Left renal cortex interstitium (tissue), 4 donors: ENCODE results near the gene TMC8. TPM values are rescaled to one million over a fixed set of nuclear protein-coding genes. Genes with fewer than 3 reads are reported as not detected.
"Not testable (repeated sequence)": the region's sequence is repeated elsewhere in the genome, so short reads cannot be mapped to it uniquely, and the experiment has no call there.

Experiments used
- DNase-seq, 4 donors: peaks; one replicate each; pipeline ENCODE4 v3.0.0-alpha.2; 2013; ENCODE audit warnings: low read depth in 4 of 4, low spot score in 2 of 4, missing footprints in 1 of 4
- polyA plus RNA-seq, 4 donors: library from polyadenylated mRNA; unstranded; fragments of 120-200 nt; gene quantifications; one replicate each; pipeline ENCODE4 v1.2.1, GENCODE V29; 2013; ENCODE audit not compliant: insufficient read length in 4 of 4

TMC8 gene
- polyA plus RNA-seq, 4 donors: 1.3 to 3.1 (median 2.4) TPM

DNA sequence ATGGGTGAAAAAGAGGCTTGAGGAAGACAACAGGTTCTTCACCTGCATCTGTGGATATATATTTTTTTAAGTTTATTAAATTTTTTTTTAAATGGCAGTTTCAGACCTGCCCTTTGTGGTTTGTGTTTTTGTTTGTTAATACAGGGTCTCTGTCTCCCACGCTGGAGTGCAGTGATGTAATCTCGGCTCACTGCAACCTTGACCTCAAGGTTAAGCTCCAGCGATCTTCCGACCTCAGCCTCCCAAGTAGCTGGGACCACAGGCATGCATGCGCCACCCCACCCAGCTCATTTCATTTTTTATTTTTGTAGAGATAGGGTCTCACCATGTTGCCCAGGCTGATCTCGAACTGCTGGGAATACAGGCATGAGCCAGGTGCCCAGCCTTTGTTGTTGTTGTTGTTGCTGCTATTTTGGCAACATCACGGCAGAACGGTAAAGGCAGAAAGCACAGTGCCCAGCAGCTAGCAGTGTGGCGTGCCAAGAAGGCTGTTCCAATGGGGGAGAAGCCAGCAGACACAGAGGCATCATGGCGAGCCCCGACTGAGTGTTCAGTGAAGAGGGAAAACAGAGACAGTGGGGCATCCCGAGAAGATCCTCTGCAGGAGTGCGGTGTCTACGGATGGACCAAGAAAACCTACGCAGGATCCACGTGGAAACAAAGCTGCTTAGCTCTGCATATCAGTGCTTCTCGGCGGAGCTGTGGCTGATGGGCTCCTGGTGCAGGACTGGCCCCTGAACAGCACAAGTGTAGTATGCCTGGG, 21.7 kb upstream of the TMC8 start:
- no peak for DNase-seq

DNA sequence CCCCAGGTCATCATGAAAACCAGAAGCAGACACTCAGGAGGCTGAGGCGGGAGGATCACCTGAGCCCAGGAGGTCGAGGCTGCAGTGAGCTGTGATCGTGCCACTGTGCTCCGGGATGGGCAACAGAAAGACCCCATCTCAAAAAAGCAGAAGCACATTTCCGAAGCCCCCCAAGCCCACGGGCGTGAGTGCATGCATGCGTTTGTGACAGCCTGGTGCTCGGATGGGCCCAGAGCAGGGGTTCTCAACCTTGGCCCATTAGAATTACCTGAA, 21.1 kb upstream of the TMC8 start:
- DNase-seq: no peak

DNA sequence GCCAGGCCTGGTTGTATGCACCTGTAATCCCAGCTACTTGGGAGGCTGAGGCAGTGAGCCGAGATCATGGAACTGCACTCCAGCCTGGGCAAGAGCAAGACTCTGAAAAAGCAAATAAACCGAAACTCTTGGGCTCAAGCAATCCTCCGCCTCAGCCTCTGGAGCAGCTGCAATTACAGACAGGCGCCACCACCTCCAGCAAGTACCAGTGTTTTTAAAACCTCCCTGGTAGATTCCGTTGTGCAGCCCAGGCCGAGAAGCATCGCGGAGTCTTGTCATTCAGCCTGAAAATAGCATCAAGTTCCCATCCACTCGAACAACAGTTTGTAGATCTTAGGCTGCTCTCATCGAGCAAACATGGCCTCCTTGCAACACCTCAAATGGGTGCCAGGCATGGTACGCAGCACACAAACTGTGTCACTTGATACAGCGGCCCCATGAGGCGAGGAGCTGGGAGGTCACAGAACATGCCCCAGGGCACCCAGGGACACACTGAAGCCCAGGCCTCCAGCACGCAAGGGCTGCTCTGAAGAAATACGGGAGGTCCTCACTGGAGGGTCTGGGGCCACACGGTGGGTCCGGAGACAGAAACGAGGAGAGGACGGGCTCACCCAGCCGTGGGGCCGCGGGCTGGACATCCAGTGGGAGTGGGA, 20.1 kb upstream of the TMC8 start:
- DNase-seq: no peak

DNA sequence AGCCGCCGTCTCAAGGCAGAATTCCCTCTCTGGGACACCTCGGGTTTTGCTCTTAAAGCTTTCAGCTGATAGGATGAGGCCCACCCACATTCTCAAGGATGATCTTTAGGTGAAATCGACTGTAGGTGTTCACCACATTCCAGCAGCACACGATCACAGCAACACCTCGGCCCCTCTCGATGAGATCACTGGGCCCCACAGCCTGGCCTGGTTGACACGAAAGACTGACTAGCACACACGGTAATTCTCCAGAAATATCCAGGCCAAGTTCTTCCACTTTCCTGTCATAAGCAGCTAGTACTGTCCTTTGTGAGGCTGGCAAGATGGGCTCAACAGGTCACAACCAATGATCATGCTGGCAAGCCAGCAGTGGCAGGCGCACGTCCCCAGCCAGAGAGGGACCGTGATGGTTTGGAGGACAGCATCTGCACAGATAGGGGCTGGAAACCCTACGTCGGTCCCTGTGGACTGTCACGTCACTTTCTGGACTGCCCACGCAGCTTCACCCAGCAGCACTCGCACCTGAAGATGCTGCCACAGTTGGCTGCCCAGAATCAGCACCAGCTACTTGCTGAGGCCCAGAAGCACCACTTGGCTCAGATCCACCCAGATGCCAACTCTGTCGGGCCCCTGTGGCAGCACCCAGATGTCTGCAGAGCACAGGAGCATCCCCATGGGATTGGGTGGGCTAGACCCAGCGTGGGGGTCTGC, 19.4 kb upstream of the TMC8 start:
- DNase-seq: no peak

DNA sequence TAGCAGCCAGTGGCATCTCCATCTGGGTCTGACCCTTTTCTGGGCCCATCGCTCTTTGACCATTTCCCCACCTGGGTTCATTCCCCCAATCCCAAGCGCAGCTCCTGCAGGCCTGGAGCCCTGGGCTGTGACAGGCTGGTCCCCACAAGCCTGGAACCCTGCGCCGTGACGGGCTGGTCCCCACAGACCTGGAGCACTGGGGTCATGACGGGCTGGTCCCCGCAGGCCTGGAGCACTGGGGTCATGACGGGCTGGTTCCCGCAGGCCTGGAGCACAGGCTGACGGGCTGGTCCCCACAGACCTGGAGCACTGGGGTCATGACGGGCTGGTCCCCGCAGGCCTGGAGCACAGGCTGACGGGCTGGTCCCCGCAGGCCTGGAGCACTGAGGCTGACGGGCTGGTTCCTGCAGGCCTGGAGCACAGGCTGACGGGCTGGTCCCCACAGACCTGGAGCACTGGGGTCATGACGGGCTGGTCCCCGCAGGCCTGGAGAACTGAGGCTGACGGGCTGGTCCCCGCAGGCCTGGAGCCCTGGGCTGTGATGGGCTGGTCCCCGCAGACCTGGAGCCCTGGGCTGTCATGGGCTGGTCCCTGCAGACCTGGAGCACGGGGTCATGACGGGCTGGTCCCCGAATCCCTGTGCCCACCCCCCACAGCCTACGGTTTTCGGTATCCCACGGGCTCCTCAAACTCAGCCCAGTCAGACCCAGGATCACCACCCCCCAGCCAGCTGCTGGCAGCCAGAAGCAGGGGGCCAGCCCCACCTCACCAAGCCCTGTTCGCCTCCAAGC, 18.6 kb upstream of the TMC8 start:
- DNase-seq: no peak

DNA sequence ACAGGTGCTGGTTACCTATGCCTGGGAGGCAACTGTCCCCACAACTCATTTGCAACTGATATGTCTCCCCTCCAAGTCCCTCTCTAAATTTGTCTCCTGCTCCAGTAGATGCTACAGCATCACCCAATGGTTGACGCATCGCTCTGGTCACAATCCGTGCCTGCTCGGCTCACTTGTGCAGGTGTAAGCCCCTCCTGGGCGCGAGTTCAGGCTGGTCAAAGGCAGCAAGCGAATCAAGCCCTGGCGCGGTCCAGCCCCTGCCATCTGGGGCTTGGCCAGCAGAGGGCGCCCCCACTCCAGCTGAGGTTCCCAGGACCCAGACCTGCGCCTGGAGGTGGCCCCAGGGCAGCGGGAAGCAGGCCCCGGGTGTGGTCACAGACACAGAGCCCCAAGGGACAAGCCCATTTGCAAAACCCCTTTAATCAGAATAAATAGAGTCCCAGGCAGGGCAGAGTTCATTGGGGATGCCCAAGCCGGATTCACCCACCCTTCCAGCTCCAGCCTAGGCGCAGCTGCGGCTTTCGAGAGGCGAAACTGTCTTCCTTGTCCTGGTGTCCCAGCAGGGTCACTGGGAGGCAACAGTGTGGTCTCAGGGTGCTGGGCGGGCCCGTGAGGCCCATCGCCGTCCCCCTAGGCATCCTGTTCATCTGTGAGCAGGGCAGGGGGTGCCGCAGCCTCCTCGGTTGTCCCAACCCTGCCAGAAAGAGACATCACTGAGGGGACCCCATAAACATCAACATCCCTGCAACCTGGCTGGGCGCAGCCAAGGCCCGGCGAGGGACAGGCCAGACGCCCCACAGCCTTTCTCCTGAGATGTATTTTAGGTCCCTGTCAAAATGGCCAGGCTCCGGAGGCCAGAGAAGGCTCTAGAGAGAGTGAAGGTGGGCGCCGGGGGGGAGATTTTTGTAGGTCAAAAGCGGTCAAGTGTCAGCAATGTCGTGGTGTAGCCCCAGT, 17.8 kb upstream of the TMC8 start:
- no peak for DNase-seq

DNA sequence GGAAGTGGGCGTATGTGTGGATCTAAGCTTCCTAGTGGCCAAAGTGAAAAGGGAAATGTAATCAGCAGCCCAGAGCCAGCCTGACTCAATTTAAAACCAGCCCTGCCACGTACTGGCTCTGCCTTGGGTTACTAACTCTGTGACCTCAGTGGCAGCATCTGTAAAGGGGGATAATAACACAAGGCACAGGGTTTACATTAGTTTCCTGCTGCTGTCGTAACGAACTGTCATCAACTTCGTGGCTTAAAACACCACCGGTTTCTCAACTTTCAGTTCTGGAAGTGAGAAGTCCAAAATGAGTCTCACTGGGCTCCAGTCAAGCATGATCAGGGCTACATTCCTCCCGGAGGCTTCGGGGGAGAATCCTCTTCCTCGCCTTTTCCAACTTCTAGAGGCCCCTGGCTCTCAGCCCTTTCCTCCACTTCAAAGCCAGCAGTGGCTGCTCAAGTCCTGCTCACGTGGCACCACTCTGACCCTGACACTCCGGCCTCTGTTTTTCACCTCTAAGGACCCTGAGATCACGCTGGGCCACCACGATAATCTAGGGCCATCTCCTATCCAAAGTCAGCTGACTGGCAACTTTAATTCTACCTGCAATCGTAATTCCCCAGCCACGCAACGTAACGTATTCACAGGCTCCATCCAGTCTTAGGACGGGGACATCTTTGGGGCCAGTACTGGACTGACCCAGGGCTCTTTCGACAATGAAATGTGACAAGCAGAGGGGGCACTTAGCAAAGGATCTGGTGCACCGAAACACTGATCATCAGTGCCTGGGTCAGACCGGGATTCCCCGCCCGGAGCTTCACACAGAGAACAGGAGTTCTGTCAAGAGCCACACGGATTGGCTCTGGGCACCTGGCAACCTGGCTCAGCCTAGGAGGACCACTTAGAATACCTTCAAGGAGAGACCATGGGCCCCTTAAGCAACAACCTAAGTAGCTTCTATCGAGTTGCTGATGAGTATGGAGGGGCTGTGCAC, 16.5 kb upstream of the TMC8 start:
- DNase-seq: no peak

DNA sequence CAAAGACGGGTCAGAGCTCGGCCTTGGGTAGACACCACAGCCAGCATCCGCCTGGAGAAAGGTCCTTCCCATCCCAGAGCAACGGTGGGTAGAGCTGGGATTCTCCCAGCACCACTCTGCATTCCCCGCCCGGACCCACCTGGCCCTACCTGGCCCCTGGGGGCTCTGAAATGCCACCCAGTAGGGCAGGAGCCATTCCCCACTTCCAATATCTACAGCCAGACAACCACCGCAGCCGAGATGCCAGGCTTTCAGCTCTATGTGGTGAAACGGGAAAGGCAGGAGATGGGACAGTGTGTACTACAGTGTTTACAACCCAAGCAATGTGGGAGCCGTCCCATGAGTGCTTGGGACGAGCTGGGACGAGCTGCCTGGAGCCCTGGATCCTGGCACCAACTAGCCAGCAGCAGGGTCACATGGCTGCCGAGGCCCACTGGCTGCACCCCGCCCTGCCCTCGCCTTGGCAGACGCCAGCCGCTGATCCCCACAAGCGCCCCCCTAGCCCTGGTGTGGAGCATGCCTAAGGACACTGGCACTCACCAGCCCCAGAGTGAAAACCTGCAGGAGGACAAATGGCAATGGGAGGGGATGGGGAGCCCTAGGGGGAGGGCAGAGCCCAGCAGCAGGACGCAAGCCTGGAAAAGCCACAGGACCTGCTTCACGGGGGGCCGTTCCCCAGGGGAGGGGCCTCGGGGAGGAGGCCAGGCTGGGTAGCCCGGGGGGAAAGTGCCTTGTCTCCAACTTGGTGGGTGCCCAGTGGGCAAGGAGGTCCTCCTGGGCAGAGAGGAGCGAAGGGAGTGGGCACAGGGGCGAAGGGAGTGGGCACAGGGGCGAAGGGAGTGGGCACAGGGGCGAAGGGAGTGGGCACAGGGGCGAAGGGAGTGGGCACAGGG, 15.5 kb upstream of the TMC8 start:
- DNase-seq: no peak

DNA sequence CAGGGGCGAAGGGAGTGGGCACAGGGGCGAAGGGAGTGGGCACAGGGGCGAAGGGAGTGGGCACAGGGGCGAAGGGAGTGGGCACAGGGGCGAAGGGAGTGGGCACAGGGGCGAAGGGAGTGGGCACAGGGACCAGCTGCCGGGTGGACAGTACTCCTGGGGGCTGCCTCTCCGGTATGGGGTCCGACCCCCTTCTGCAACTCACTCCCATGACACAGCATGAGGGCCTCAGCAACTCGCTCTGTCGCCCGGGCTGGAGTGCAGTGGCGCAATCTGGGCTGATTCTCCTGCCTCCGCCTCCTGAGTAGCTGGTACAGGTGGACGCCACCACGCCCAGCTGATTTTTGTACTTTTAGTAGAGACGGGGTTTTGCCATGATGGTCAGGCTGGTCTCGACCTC, 14.8 kb upstream of the TMC8 start:
- not testable (repeated sequence) for DNase-seq

DNA sequence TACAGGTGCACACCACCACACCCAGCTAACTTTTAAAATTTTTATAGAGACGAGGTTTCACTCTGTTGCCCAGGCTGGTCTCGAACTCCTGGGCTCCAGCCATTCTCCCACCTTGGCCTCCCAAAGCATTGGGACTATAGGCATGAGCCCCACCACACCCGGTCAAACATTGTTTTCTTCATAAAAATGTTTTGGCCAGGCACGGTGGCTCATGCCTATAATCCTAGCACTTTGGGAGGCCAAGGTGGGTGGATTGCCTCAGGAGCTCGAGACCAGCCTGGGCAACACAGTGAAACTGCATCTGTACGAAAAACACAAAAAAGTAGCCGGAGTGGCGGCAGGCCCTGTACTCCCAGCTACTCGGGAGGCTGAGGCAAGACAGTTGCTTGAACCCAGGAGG, 14.2 kb upstream of the TMC8 start:
- no peak for DNase-seq

DNA sequence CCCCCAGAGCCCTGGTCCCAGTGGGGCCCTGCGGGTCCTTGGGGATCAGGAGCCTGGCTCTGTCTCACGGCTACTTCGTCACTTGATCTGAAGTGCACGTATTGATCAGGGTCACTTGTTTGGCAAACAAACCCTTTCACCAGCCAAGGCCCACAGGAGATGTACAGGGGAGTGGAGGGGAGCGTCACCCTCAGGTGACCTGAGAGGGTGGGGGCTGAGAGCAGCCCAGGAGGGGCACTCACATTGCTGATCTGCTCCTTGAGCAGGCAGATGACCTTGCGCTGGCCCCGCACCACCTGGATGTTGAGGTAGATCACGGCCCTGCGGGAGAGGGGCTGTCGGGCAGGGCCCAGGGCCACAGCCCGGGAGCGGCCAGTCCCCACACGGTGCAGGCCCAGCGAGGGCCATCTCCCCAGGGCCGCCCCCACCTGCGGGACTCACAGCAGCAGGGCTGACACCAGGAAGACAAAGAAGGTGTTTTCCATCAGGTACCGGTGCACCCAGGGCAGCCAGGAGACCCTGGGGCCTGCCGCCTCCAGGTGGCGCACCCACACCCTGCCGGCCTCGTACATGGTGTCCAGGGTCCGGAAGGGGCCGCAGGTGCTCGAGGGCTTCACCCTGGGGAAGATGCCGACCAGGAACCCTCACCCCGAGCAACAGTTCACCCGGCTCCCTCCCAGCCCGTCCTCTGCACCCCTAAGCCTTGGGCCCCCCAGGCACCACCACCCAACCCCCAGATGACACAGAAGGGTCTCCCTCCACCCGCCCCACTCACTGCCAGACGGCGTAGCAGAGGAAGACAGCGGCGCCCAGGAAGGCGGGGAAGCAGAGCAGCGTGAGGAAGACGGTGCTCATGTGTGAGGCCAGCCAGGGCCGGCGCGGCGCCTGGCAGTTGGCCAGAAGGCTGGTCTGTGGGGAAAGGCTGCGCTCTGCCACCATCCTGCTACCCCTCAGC, 13.3 kb upstream of the TMC8 start:
- no peak for DNase-seq

DNA sequence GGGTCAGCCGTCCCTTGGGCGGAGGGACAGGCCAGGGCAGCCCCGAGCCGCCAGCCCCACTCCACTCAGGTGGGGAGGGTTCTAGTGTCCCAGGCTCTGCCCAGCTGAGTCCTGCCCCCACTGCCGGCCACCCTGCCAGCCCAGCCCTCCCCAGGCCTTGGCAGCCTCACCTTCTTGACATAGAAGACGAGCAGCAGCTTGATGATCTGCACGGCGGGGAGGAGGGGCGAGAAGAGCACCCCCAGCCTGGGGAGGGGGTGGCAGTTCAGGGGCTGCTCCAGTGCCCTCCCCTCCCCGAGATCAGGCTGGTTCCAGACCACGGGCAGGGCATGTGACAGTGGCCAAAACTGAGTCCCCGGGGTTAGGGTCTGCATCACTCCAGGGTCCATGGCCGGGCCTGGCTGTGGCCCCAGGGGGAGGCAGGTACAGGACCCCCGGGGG, 11.8 kb upstream of the TMC8 start:
- DNase-seq: no peak

DNA sequence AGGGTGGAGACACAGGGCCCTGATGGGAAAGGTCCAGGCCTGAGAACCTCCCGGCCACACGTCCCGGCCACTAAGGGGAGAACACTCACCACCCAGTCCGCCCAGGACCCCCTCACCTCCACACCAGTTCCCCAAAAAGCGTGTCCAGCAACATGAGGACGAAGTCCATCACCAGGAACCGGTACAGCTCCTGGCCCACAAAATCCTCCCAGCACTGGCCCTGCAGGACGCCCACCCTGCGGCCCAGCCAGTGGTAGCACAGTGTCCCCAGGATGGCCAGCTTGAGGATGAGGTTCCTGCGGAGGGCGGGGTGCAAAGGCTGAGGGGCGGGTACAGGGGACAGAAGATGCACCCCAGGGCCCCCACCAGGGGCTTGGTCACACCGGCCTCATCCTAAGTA, 10.0 kb upstream of the TMC8 start:
- DNase-seq: no peak

DNA sequence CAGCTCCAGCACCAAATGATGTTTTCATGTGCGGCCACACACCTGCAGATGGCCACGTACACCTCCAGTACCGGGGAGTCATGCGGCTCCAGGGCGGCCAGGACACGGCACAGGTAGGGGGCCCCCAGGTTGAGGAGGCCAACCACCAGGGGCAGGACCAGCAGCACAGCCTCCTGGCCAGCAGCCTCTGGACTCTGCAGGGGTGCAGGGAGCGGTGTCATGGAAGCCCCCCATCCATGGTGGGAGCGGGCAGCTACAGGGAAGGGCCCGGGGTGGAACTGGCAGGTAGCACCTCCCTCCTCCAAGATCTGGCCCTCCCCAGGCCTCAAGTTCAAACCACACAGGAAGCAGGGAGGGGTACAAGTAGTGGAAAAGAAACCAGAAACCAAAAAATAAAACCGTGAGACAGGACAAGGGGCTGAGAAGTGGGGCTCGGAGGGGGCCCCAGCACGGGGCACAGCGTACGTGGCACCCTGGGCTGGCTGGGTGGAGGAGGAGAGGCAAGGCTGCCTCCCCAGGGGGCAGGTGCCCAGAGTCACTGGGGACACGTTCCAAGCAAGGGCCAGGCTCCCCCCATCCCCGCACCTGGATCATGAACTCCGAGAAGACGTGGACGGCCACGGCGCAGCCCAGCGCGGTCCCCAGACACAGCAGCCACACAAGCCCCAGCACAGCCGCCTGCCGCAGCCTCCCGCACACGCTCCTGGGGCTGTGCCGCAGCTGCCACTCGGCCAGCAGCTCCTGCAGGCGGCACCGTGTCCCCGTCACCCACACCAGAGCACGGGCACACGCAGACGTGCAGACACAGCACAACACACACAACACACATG, 9.4 kb upstream of the TMC8 start:
- DNase-seq: no peak

DNA sequence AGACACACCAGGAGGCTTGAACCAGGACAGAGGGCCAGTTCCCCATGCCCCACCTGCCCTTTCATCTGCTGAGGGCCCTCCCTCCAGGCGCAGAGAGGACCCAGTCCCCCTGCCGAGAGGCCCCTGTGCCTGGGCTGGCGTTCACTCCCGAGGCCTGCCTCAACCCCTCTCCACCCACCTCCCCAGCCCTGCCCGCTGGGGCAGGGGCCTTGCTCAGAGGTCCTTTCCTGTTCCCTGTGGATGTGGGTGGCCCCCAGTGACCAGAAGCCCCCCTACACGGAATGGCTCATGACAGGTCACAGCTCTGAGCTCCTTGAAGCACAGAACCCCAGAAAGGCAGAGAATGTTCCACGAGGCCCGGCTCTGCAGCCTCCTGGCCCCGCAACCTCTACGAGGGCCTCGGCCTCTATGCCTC, 8.8 kb upstream of the TMC8 start:
- no peak for DNase-seq
